HepG2 (cell line): ENCODE results near the gene SCFD2. TPM values are rescaled to one million over a fixed set of nuclear protein-coding genes. Genes with fewer than 3 reads are reported as not detected.

Experiments
- ATAD3A ChIP-seq: sonication (generic); formaldehyde crosslinking; IDR thresholded peaks from 2 replicates; pipeline ENCODE4 v1.4.0; 2020; ENCODE audit warnings: missing genetic modification reagents
- ETV6 ChIP-seq: sonication (generic); formaldehyde crosslinking; conservative IDR thresholded peaks from 2 replicates; pipeline ENCODE4 v1.4.0; 2020; ENCODE audit warnings: missing genetic modification reagents
- MAX ChIP-seq: IDR thresholded peaks from 2 replicates; pipeline ENCODE4 v1.6.1; 2012; ENCODE audit warnings: inconsistent platforms
- MLXIP ChIP-seq: sonication (generic); formaldehyde crosslinking; IDR thresholded peaks from 2 replicates; pipeline ENCODE4 v1.9.0; 2021; ENCODE audit warnings: missing genetic modification reagents, borderline replicate concordance
- NFE2L2 ChIP-seq: fragments of 150-350 bp; IDR thresholded peaks from 2 replicates; pipeline ENCODE4 v1.6.1; 2014; ENCODE audit warnings: low read length
- PBX2 ChIP-seq: IDR thresholded peaks from 2 replicates; pipeline ENCODE4 v1.6.1; 2016; ENCODE audit warnings: control low read depth
- SIN3A ChIP-seq: IDR thresholded peaks from 2 replicates; pipeline ENCODE4 v1.6.1; 2011; ENCODE audit warnings: low read depth, mild to moderate bottlenecking, control low read depth, low read length, borderline replicate concordance
- SMAD1 ChIP-seq: sonication (generic); formaldehyde crosslinking; IDR thresholded peaks from 2 replicates; pipeline ENCODE4 v1.4.0; 2020; ENCODE audit warnings: missing genetic modification reagents, low read depth, mild to moderate bottlenecking, borderline replicate concordance
- TAF1 ChIP-seq: sonication (generic); formaldehyde crosslinking; IDR thresholded peaks from 2 replicates; pipeline ENCODE4 v1.4.0; 2020; ENCODE audit warnings: missing genetic modification reagents
- XRCC5 ChIP-seq: fragments of 200-400 bp; formaldehyde crosslinking; optimal IDR thresholded peaks from 2 replicates; pipeline ENCODE3; 2017; ENCODE audit warnings: mild to moderate bottlenecking, low read length
- ZBTB7A ChIP-seq: sonication (generic); formaldehyde crosslinking; IDR thresholded peaks from 2 replicates; pipeline ENCODE4 v1.8.0; 2022; ENCODE audit warnings: mild to moderate bottlenecking, missing genetic modification reagents
- ZNF33A ChIP-seq: sonication (generic); formaldehyde crosslinking; IDR thresholded peaks from 2 replicates; pipeline ENCODE4 v1.5.1; 2020; ENCODE audit warnings: missing genetic modification reagents, mild to moderate bottlenecking, moderate library complexity, borderline replicate concordance
- ZNF367 ChIP-seq: sonication (generic); formaldehyde crosslinking; IDR thresholded peaks from 2 replicates; pipeline ENCODE4 v1.4.0; 2020; ENCODE audit warnings: missing genetic modification reagents, borderline replicate concordance
- ZNF574 ChIP-seq: sonication (generic); formaldehyde crosslinking; IDR thresholded peaks from 2 replicates; pipeline ENCODE4 v1.4.0; 2020; ENCODE audit warnings: missing genetic modification reagents
- ZNF619 ChIP-seq: sonication (generic); formaldehyde crosslinking; IDR thresholded peaks from 2 replicates; pipeline ENCODE4 v1.4.0; 2020; ENCODE audit warnings: mild to moderate bottlenecking, missing genetic modification reagents
- ZNF660 ChIP-seq: sonication (generic); formaldehyde crosslinking; IDR thresholded peaks from 2 replicates; pipeline ENCODE4 v1.5.1; 2020; ENCODE audit warnings: mild to moderate bottlenecking, low read depth, missing genetic modification reagents, borderline replicate concordance
- ZNF720 ChIP-seq: sonication (generic); formaldehyde crosslinking; IDR thresholded peaks from 2 replicates; pipeline ENCODE4 v1.4.0; 2020; ENCODE audit warnings: missing genetic modification reagents
- ZNF75D ChIP-seq: sonication (generic); formaldehyde crosslinking; IDR thresholded peaks from 2 replicates; pipeline ENCODE4 v1.8.1; 2023; ENCODE audit warnings: missing genetic modification reagents, mild to moderate bottlenecking, borderline replicate concordance
- ZNF788 ChIP-seq: sonication (generic); formaldehyde crosslinking; IDR thresholded peaks from 2 replicates; pipeline ENCODE4 v1.5.0; 2020; ENCODE audit warnings: mild to moderate bottlenecking, missing genetic modification reagents, borderline replicate concordance
- ZNF850 ChIP-seq: sonication (generic); formaldehyde crosslinking; conservative IDR thresholded peaks from 2 replicates; pipeline ENCODE4 v1.9.0; 2021; ENCODE audit warnings: mild to moderate bottlenecking, missing genetic modification reagents
- ZNF883 ChIP-seq: sonication (generic); formaldehyde crosslinking; IDR thresholded peaks from 2 replicates; pipeline ENCODE4 v1.5.1; 2020; ENCODE audit warnings: mild to moderate bottlenecking, missing genetic modification reagents; ENCODE audit errors: not compliant biosample characterization
- polyA plus RNA-seq, 8 experiments: library from polyadenylated mRNA; depleted of rRNA in 3 of 8; stranded (reverse) in 7 of 8; unstranded in 1 of 8; fragments of >200 nt; fragmentation: Illumina TruSeq in 4 of 8; extraction: Trizol in 4 of 8; gene quantifications; 2 replicates each; pipeline versions ENCODE4 v1.2.1 to v1.2.3, GENCODE V29; 2011 to 2016; ENCODE audit warnings: low read depth in 4 of 8, missing spikeins in 1 of 8, mixed read lengths in 1 of 8; ENCODE audit not compliant: insufficient read depth in 1 of 8
- total RNA-seq, 5 experiments: library from RNA; depleted of rRNA; stranded (reverse); fragments of >200 nt; fragmentation: Illumina TruSeq; extraction: Trizol; gene quantifications; 2 replicates each; pipeline ENCODE4 v1.2.3, GENCODE V29; 2016; ENCODE audit warnings: low read depth in 1 of 5

Gene SCFD2
- total and polyA plus RNA-seq, 2 of the 13 experiments (the other 11 are each of a cell fraction or from before 2014, with no cell fraction given), result 4.6 to 15.6 TPM

- TF ChIP-seq PBX2 (CRISPR knock-in tag) (no peak), SIN3A (no peak), ZNF75D (CRISPR knock-in tag) (no peak), ZNF660 (no peak), TAF1 (no peak), ZNF850 (CRISPR knock-in tag) (no peak), MLXIP (CRISPR knock-in tag) (no peak), ZNF720 (no peak), MAX (no peak), NFE2L2 (no peak), XRCC5 (no peak), ZNF367 (CRISPR knock-in tag) (no peak), ATAD3A (CRISPR knock-in tag) (no peak), ZBTB7A (CRISPR knock-in tag) (no peak), ZNF619 (CRISPR knock-in tag) (no peak), SMAD1 (CRISPR knock-in tag) (no peak), ZNF574 (CRISPR knock-in tag) (no peak), ZNF788 (no peak), ZNF883 (CRISPR knock-in tag) (no peak), ETV6 (CRISPR knock-in tag) (no peak), ZNF33A (no peak)
Observed at GRCh38 chr4:53019485-53020382, 346.1 kb downstream of the SCFD2 start (continued).
